ENCODE measurements around the gene TMEM141. TPM values are rescaled to one million over a fixed set of nuclear protein-coding genes. Genes with fewer than 3 reads are reported as not detected.

The TMEM141 gene
- polyA plus RNA-seq, 1 of the 3 experiments (the other 2 are of a cell fraction), result 112 TPM

DNA sequence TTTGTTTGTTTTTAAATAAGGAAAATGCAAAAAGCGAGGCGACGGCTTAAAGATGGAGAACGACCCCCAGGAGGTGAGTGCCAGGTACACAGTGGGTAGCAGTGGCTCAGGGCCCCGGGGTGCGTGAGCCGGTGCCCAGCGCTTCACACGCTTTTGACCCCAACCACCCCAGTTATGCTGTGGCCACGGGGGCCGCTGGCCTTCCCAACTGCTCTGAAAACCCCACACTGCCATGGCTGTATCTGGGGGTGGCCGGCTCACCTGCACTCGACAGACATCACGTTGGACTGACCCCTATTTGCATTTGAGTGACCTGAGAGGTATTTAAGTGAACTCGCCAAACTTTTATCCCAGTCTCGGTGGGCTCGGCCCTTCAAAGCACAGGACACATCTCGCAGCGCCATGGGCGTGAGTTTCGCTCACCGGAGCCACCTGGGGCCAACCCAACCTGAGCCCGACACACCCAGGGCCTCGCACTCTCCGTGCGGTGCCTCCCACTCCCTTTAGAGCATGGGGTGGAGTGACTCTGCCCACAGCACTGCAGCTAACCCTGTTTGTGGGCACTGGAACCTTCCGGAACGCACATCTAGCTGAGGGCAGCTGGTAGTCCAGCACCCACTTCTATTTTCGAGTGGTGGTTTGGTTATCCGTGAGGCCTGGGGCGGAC lies 37.5 kb downstream of the TMEM141 start:
- Histone ChIP-seq H3K27ac (ENCODE audit: low read depth in 2 of 2, low read length in 1 of 2) (no peak overlapping the region), H3K36me3 (replicated peaks in 1 of 2; ENCODE audit: control insufficient read depth in 1 of 2, insufficient read depth in 2 of 2, low read length in 1 of 2) (peaks cover 7 to 76% of the 10 kb centered on the region in 2 experiments), H3K4me3 (ENCODE audit: low read depth in 2 of 2, low read length in 1 of 2) (no peak overlapping the region), H3F3A (replicated peaks; ENCODE audit: insufficient read depth) (no peaks in the 10 kb centered on the region), H3K4me2 (no peak overlapping the region), H3K9me2 (no peaks in the 10 kb centered on the region), H3K27me3 (ENCODE audit: insufficient read depth) (no peaks in the 10 kb centered on the region), H3K9me3 (no peaks in the 10 kb centered on the region), H2AFZ (ENCODE audit: low read depth) (no peak overlapping the region), H3K79me2 (ENCODE audit: insufficient read depth) (no peaks in the 10 kb centered on the region), H3K9ac (no peak overlapping the region), H3K4me1 (ENCODE audit: control insufficient read depth in 1 of 2, insufficient read depth in 2 of 2, low read depth in 1 of 2, low read length in 1 of 2) (no peaks in the 10 kb centered on the region), H4K20me1 (ENCODE audit: insufficient read depth) (no peaks in the 10 kb centered on the region)
- no peak for DNase-seq
- TF ChIP-seq EZH2phosphoT487 (IDR thresholded peaks at IDR 0.05; ENCODE audit: borderline replicate concordance, low read depth) (no peak), NFIC (IDR thresholded peaks at IDR 0.05; ENCODE audit: borderline replicate concordance) (no peak)
- POLR2A ChIA-PET, result interaction anchor here (1.8 kb wide), 1 partner anchor 14 kb away, joined by 4 read pairs; the partner anchor contains the start of gene AJM1
- WGBS (ENCODE audit: low lambda C conversion rate), result 96% methylated on average over 12 of the region's 31 CpGs
- CTCF ChIA-PET, result interaction anchor here (0.7 to 5.7 kb wide), 4 partner anchors 8 to 16 kb away, joined by 3 to 36 read pairs (median 3); partner anchors contain the start of gene AJM1

DNA sequence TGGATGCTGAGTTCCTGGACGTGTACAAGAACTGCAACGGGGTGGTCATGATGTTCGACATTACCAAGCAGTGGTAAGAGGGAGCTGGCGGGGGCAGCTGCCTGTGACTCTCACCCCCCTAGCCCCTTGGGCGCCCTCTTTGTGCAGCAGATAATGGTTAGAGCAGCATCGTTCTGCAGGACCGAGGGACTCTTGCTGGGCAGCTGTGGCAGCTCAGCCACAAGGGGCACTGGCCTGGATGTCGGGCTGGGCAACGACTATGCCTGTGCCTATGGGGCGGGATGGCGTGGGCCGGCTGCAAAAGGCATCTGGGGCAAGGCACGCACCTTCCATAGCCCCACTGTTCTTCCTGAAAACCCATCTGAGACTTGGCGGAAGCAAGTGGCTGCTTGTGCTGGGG lies 38.3 kb downstream of the TMEM141 start:
- H3K9me3 ChIP-seq, result no peaks in the 10 kb centered on the region
- H3K27ac ChIP-seq (ENCODE audit: low read depth in 2 of 2, low read length in 1 of 2), result no peak overlapping the region
- H3K9me2 ChIP-seq, result no peaks in the 10 kb centered on the region
- no peaks in the 10 kb centered on the region for H3F3A ChIP-seq (replicated peaks; ENCODE audit: insufficient read depth)
- no peak overlapping the region for H2AFZ ChIP-seq (ENCODE audit: low read depth)
- no peaks in the 10 kb centered on the region for H3K4me1 ChIP-seq (ENCODE audit: control insufficient read depth in 1 of 2, insufficient read depth in 2 of 2, low read depth in 1 of 2, low read length in 1 of 2)
- H3K79me2 ChIP-seq (ENCODE audit: insufficient read depth), result no peaks in the 10 kb centered on the region
- H3K27me3 ChIP-seq (ENCODE audit: insufficient read depth), result no peaks in the 10 kb centered on the region
- no peak for DNase-seq
- H3K36me3 ChIP-seq (replicated peaks in 1 of 2; ENCODE audit: control insufficient read depth in 1 of 2, insufficient read depth in 2 of 2, low read length in 1 of 2), result peaks cover 8 to 77% of the 10 kb centered on the region in 2 experiments
- H3K4me3 ChIP-seq (ENCODE audit: low read depth in 2 of 2, low read length in 1 of 2), result no peak overlapping the region
- TF ChIP-seq RFX5 (IDR thresholded peaks at IDR 0.05; ENCODE audit: low read length) (no peak), YY1 (IDR thresholded peaks at IDR 0.05; ENCODE audit: low read depth) (no peak), NFIC (IDR thresholded peaks at IDR 0.05; ENCODE audit: borderline replicate concordance) (no peak), JUND (IDR thresholded peaks at IDR 0.05) (no peak), NRF1 (IDR thresholded peaks at IDR 0.05; ENCODE audit: low read depth, low read length) (no peak), FOSL2 (IDR thresholded peaks at IDR 0.05; ENCODE audit: borderline replicate concordance, low read depth) (no peak), SMC3 (IDR thresholded peaks at IDR 0.05; ENCODE audit: low read depth, low read length) (no peak), FOXM1 (IDR thresholded peaks at IDR 0.05; ENCODE audit: low read depth) (no peak), RAD21 (IDR thresholded peaks at IDR 0.05; ENCODE audit: low read length) (no peak), POLR2AphosphoS5 (IDR thresholded peaks at IDR 0.05; ENCODE audit: low read depth, low read length) (no peak), TCF12 (IDR thresholded peaks at IDR 0.05) (no peak), MEF2A (IDR thresholded peaks at IDR 0.05; ENCODE audit: borderline replicate concordance, low read depth) (no peak)
- TF ChIP-seq, protein P1, sequence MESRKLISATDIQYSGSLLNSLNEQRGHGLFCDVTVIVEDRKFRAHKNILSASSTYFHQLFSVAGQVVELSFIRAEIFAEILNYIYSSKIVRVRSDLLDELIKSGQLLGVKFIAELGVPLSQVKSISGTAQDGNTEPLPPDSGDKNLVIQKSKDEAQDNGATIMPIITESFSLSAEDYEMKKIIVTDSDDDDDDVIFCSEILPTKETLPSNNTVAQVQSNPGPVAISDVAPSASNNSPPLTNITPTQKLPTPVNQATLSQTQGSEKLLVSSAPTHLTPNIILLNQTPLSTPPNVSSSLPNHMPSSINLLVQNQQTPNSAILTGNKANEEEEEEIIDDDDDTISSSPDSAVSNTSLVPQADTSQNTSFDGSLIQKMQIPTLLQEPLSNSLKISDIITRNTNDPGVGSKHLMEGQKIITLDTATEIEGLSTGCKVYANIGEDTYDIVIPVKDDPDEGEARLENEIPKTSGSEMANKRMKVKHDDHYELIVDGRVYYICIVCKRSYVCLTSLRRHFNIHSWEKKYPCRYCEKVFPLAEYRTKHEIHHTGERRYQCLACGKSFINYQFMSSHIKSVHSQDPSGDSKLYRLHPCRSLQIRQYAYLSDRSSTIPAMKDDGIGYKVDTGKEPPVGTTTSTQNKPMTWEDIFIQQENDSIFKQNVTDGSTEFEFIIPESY (IDR thresholded peaks at IDR 0.05; ENCODE audit: borderline replicate concordance, low read depth), result no peak
- TF ChIP-seq, protein P2, sequence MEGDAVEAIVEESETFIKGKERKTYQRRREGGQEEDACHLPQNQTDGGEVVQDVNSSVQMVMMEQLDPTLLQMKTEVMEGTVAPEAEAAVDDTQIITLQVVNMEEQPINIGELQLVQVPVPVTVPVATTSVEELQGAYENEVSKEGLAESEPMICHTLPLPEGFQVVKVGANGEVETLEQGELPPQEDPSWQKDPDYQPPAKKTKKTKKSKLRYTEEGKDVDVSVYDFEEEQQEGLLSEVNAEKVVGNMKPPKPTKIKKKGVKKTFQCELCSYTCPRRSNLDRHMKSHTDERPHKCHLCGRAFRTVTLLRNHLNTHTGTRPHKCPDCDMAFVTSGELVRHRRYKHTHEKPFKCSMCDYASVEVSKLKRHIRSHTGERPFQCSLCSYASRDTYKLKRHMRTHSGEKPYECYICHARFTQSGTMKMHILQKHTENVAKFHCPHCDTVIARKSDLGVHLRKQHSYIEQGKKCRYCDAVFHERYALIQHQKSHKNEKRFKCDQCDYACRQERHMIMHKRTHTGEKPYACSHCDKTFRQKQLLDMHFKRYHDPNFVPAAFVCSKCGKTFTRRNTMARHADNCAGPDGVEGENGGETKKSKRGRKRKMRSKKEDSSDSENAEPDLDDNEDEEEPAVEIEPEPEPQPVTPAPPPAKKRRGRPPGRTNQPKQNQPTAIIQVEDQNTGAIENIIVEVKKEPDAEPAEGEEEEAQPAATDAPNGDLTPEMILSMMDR (IDR thresholded peaks at IDR 0.05), result no peak
- TF ChIP-seq, protein P3, sequence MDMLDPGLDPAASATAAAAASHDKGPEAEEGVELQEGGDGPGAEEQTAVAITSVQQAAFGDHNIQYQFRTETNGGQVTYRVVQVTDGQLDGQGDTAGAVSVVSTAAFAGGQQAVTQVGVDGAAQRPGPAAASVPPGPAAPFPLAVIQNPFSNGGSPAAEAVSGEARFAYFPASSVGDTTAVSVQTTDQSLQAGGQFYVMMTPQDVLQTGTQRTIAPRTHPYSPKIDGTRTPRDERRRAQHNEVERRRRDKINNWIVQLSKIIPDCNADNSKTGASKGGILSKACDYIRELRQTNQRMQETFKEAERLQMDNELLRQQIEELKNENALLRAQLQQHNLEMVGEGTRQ (IDR thresholded peaks at IDR 0.05; ENCODE audit: borderline replicate concordance, low read depth, low read length), result no peak
- ChIA-PET CTCF (interaction anchor here (0.7 to 5.7 kb wide), 2 partner anchors 8 to 13 kb away, joined by 3 to 36 read pairs; partner anchors contain the start of gene AJM1), POLR2A (interaction anchor here (0.6 to 1.8 kb wide), 3 partner anchors 11 to 304 kb away, joined by 3 to 6 read pairs (median 4); partner anchors contain the start of gene AJM1)
- no peaks in the 10 kb centered on the region for H4K20me1 ChIP-seq (ENCODE audit: insufficient read depth)
- no peak overlapping the region for H3K9ac ChIP-seq
- no peak overlapping the region for H3K4me2 ChIP-seq
- WGBS (ENCODE audit: low lambda C conversion rate), result 95% methylated on average over 6 of the region's 14 CpGs
